Neural progenitor cell (in vitro differentiated cells): ENCODE data around the gene NDUFS4. TPM values are rescaled to one million over a fixed set of nuclear protein-coding genes. Genes with fewer than 3 reads are reported as not detected.
A peak's percentile ranks its signal among the peaks of the same experiment; 100 is the strongest.

Source experiments
- DNase-seq: peaks from one replicate; pipeline ENCODE4 v3.0.0-alpha.2; 2016; ENCODE audit warnings: low spot score
- H2AFZ ChIP-seq: fragments of 200-600 bp; sonication (generic); replicated peaks from 2 replicates; pipeline ENCODE4 v1.6.1; 2016; ENCODE audit warnings: antibody characterized with exemption
- H3F3A ChIP-seq: fragments of 200-600 bp; sonication (generic); 2 replicates; pipeline ENCODE4 v1.6.1; 2016; ENCODE audit warnings: antibody characterized with exemption, low read depth
- H3K27ac ChIP-seq: fragments of 200-600 bp; sonication (generic); 2 replicates; pipeline ENCODE4 v1.5.1; 2016; ENCODE audit warnings: mild to moderate bottlenecking
- H3K27me3 ChIP-seq: fragments of 200-600 bp; sonication (generic); 2 replicates; pipeline ENCODE4 v1.6.1; 2016; ENCODE audit warnings: mild to moderate bottlenecking, moderate library complexity
- H3K36me3 ChIP-seq: fragments of 200-600 bp; sonication (generic); 2 replicates; pipeline ENCODE4 v1.5.1; 2016
- H3K4me1 ChIP-seq: fragments of 200-600 bp; sonication (generic); 2 replicates; pipeline ENCODE4 v1.6.1; 2016; ENCODE audit warnings: mixed run types
- H3K4me2 ChIP-seq: fragments of 200-600 bp; sonication (generic); 2 replicates; pipeline ENCODE4 v1.6.1; 2016
- H3K4me3 ChIP-seq: fragments of 200-600 bp; sonication (generic); 2 replicates; pipeline ENCODE4 v1.5.1; 2016
- H3K79me2 ChIP-seq: fragments of 200-600 bp; sonication (generic); 2 replicates; pipeline ENCODE4 v1.6.1; 2016; ENCODE audit warnings: low read depth
- H3K9ac ChIP-seq: fragments of 200-600 bp; sonication (generic); 2 replicates; pipeline ENCODE4 v1.6.1; 2016
- H3K9me3 ChIP-seq: fragments of 200-600 bp; sonication (generic); 2 replicates; pipeline ENCODE4 v1.5.1; 2016; ENCODE audit warnings: low read depth
- H4K20me1 ChIP-seq: fragments of 200-600 bp; sonication (generic); 2 replicates; pipeline ENCODE4 v1.6.1; 2016; ENCODE audit warnings: low read depth
- H3K27ac Mint-ChIP-seq: 3 replicates; pipeline ENCODE4 v1.8.0; 2021; ENCODE audit warnings: mixed read lengths
- H3K27me3 Mint-ChIP-seq: 2 replicates; pipeline ENCODE4 v1.8.0; 2022; ENCODE audit warnings: low read depth, mild to moderate bottlenecking, inconsistent platforms, moderate library complexity, mixed read lengths; ENCODE audit not compliant: insufficient read depth
- H3K36me3 Mint-ChIP-seq: 3 replicates; pipeline ENCODE4 v1.8.0; 2021; ENCODE audit warnings: mixed read lengths
- H3K4me1 Mint-ChIP-seq: 3 replicates; pipeline ENCODE4 v1.8.0; 2021; ENCODE audit warnings: mixed read lengths
- H3K4me3 Mint-ChIP-seq: 3 replicates; pipeline ENCODE4 v1.8.0; 2021; ENCODE audit warnings: mild to moderate bottlenecking, moderate library complexity, mixed read lengths
- H3K9me3 Mint-ChIP-seq: 3 replicates; pipeline ENCODE4 v1.8.0; 2020; ENCODE audit warnings: mixed read lengths
- CTCF ChIP-seq: fragments of 200-600 bp; sonication (generic); IDR thresholded peaks from 2 replicates; pipeline ENCODE4 v1.5.1; 2017; ENCODE audit warnings: antibody characterized with exemption, mild to moderate bottlenecking
- EZH2 ChIP-seq: fragments of 200-600 bp; sonication (generic); IDR thresholded peaks from 2 replicates; pipeline ENCODE4 v1.6.1; 2017; ENCODE audit warnings: antibody characterized with exemption, mild to moderate bottlenecking, moderate library complexity
- EZH2phosphoT487 ChIP-seq: fragments of 200-600 bp; sonication (generic); IDR thresholded peaks from 2 replicates; pipeline ENCODE4 v1.6.1; 2017; ENCODE audit warnings: antibody characterized with exemption
- total RNA-seq: library from RNA; depleted of rRNA; stranded (reverse); fragments of >200 nt; gene quantifications from 2 replicates; pipeline ENCODE4 v1.2.3, GENCODE V29; 2015; ENCODE audit warnings: low replicate concordance

The NDUFS4 gene
- total RNA-seq, 1 donor from 2014 or later, result 183 TPM

GRCh38 chr5:53558966-53559365, 1.5 kb upstream of the NDUFS4 start:
- no peak overlapping the region for H3K4me2 ChIP-seq
- Mint-ChIP-seq H3K27ac (no peak overlapping the region), H3K4me3 (no peak overlapping the region), H3K4me1 (peaks cover 8% of the 10 kb centered on the region), H3K36me3 (peaks cover 10% of the 10 kb centered on the region), H3K27me3 (no peaks in the 10 kb centered on the region), H3K9me3 (peaks cover 11% of the 10 kb centered on the region)
- H3F3A ChIP-seq, result peaks cover 10% of the 10 kb centered on the region
- TF ChIP-seq EZH2phosphoT487, result no peak
- TF ChIP-seq CTCF, result no peak
- TF ChIP-seq EZH2, result no peak
- no peaks in the 10 kb centered on the region for H4K20me1 ChIP-seq
- H3K27ac ChIP-seq, result no peak overlapping the region
- H3K4me3 ChIP-seq, result no peak overlapping the region
- H3K79me2 ChIP-seq, result peaks cover 35% of the 10 kb centered on the region
- DNase-seq, result no peak
- no peaks in the 10 kb centered on the region for H3K36me3 ChIP-seq
- peaks cover 11% of the 10 kb centered on the region for H3K4me1 ChIP-seq
- no peak overlapping the region for H3K9ac ChIP-seq
- no peaks in the 10 kb centered on the region for H3K27me3 ChIP-seq
- H3K9me3 ChIP-seq, result peaks cover 9% of the 10 kb centered on the region
- no peak overlapping the region for H2AFZ ChIP-seq

- Mint-ChIP-seq H3K27me3 (no peaks in the 10 kb centered on the region), H3K4me1 (peaks cover 8% of the 10 kb centered on the region), H3K4me3 (peak overlapping the region; percentile 99), H3K27ac (peak overlapping the region; percentile 99), H3K9me3 (peaks cover 11% of the 10 kb centered on the region), H3K36me3 (peaks cover 15% of the 10 kb centered on the region)
- peaks cover 10% of the 10 kb centered on the region for H3F3A ChIP-seq
- H3K9me3 ChIP-seq, result peaks cover 9% of the 10 kb centered on the region
- no peak overlapping the region for H3K27ac ChIP-seq
- H4K20me1 ChIP-seq, result no peaks in the 10 kb centered on the region
- peaks cover 11% of the 10 kb centered on the region for H3K4me1 ChIP-seq
- no peak for DNase-seq
- H3K36me3 ChIP-seq, result no peaks in the 10 kb centered on the region
- TF ChIP-seq EZH2 (no peak), CTCF (no peak), EZH2phosphoT487 (no peak)
- peak overlapping the region; percentile 97 for H2AFZ ChIP-seq
- H3K79me2 ChIP-seq, result peaks cover 45% of the 10 kb centered on the region
- H3K9ac ChIP-seq, result no peak overlapping the region
- peak overlapping the region; percentile 87 for H3K4me2 ChIP-seq
- H3K4me3 ChIP-seq, result peak overlapping the region; percentile 82
- no peaks in the 10 kb centered on the region for H3K27me3 ChIP-seq
These were observed 411 bp upstream of the NDUFS4 start for GRCh38 chr5:53560028-53560427.

- Histone ChIP-seq H3K4me2 (no peak overlapping the region), H3K27ac (peak overlapping the region; percentile 0), H3K79me2 (peaks cover 100% of the 10 kb centered on the region), H2AFZ (no peak overlapping the region), H3K9me3 (no peaks in the 10 kb centered on the region), H3K4me3 (no peak overlapping the region), H3K27me3 (no peaks in the 10 kb centered on the region), H3K36me3 (no peaks in the 10 kb centered on the region), H3F3A (no peaks in the 10 kb centered on the region), H3K4me1 (peaks cover 12% of the 10 kb centered on the region), H3K9ac (no peak overlapping the region), H4K20me1 (no peaks in the 10 kb centered on the region)
- no peak for DNase-seq
- Mint-ChIP-seq H3K27ac (no peak overlapping the region), H3K4me3 (no peak overlapping the region), H3K4me1 (no peaks in the 10 kb centered on the region), H3K9me3 (peaks cover 32% of the 10 kb centered on the region), H3K36me3 (peaks cover 39% of the 10 kb centered on the region), H3K27me3 (no peaks in the 10 kb centered on the region)
- TF ChIP-seq EZH2, result no peak
- no peak for TF ChIP-seq EZH2phosphoT487
- TF ChIP-seq CTCF, result no peak
These were observed 8.0 kb downstream of the NDUFS4 start for GRCh38 chr5:53568401-53568800.
